Karpas-422 (cell line): ENCODE results near the gene SAMD4B. TPM values are rescaled to one million over a fixed set of nuclear protein-coding genes. Genes with fewer than 3 reads are reported as not detected.

ENCODE experiments used
- DNase-seq: peaks from one replicate; pipeline ENCODE4 v3.0.0-alpha.2; 2015
- H2AFZ ChIP-seq: fragments of 200-600 bp; sonication (generic); 2 replicates; pipeline ENCODE4 v1.6.1; 2014; ENCODE audit warnings: antibody characterized with exemption, low read length, mixed read lengths
- H3K27ac ChIP-seq: fragments of 200-600 bp; sonication (generic); 2 replicates; pipeline ENCODE4 v1.5.1; 2014; ENCODE audit warnings: mild to moderate bottlenecking, low read length, moderate library complexity
- H3K27me3 ChIP-seq: fragments of 200-600 bp; sonication (generic); 2 replicates; pipeline ENCODE4 v1.6.1; 2014; ENCODE audit warnings: low read length, mixed read lengths
- H3K36me3 ChIP-seq: fragments of 200-600 bp; sonication (generic); 2 replicates; pipeline ENCODE4 v1.6.1; 2014; ENCODE audit warnings: low read length, mixed read lengths; ENCODE audit not compliant: insufficient read depth
- H3K4me1 ChIP-seq: fragments of 200-600 bp; sonication (generic); 2 replicates; pipeline ENCODE4 v1.6.1; 2014; ENCODE audit warnings: mild to moderate bottlenecking, low read length, mixed read lengths
- H3K4me2 ChIP-seq: fragments of 200-600 bp; sonication (generic); 2 replicates; pipeline ENCODE4 v1.6.1; 2014; ENCODE audit warnings: low read length, low read depth, mild to moderate bottlenecking; ENCODE audit not compliant: poor library complexity, severe bottlenecking
- H3K4me3 ChIP-seq: fragments of 200-600 bp; sonication (generic); 2 replicates; pipeline ENCODE4 v1.5.1; 2014; ENCODE audit warnings: mild to moderate bottlenecking, antibody characterized with exemption, low read length, mixed read lengths
- H3K79me2 ChIP-seq: fragments of 200-600 bp; sonication (generic); 2 replicates; pipeline ENCODE4 v1.6.1; 2014; ENCODE audit warnings: mild to moderate bottlenecking, low read length, mixed read lengths
- H3K9ac ChIP-seq: fragments of 200-600 bp; sonication (generic); 2 replicates; pipeline ENCODE4 v1.6.0; 2014; ENCODE audit warnings: low read length
- H3K9me2 ChIP-seq: fragments of 200-600 bp; sonication (generic), shearing (Covaris generic); replicated peaks from 2 replicates; pipeline ENCODE4 v1.6.0; 2014; ENCODE audit warnings: mild to moderate bottlenecking, low read length, moderate library complexity; ENCODE audit not compliant: insufficient read depth
- H3K9me3 ChIP-seq: fragments of 300-700, 200-600 bp; sonication (generic); 2 replicates; pipeline ENCODE4 v1.6.1; 2014; ENCODE audit warnings: low read length, mixed read lengths
- H4K20me1 ChIP-seq: fragments of 200-600 bp; sonication (generic); 2 replicates; pipeline ENCODE4 v1.6.1; 2014; ENCODE audit warnings: mild to moderate bottlenecking, antibody characterized with exemption, low read length, low read depth; ENCODE audit not compliant: insufficient read depth
- total RNA-seq: library from RNA; depleted of rRNA; stranded (reverse); fragments of >200 nt; shearing (Covaris generic); gene quantifications from 2 replicates; pipeline ENCODE4 v1.2.3, GENCODE V29; 2014; ENCODE audit warnings: low replicate concordance

Gene SAMD4B
- total RNA-seq, 1 experiment from 2014 or later = 50.9 TPM

- Histone ChIP-seq H3K4me3 (peak overlapping the region; percentile 96), H4K20me1 (peaks cover 18% of the 10 kb centered on the region)
Measured at GRCh38 chr19:39408392-39409207, 66.4 kb downstream of the SAMD4B start.

DNA sequence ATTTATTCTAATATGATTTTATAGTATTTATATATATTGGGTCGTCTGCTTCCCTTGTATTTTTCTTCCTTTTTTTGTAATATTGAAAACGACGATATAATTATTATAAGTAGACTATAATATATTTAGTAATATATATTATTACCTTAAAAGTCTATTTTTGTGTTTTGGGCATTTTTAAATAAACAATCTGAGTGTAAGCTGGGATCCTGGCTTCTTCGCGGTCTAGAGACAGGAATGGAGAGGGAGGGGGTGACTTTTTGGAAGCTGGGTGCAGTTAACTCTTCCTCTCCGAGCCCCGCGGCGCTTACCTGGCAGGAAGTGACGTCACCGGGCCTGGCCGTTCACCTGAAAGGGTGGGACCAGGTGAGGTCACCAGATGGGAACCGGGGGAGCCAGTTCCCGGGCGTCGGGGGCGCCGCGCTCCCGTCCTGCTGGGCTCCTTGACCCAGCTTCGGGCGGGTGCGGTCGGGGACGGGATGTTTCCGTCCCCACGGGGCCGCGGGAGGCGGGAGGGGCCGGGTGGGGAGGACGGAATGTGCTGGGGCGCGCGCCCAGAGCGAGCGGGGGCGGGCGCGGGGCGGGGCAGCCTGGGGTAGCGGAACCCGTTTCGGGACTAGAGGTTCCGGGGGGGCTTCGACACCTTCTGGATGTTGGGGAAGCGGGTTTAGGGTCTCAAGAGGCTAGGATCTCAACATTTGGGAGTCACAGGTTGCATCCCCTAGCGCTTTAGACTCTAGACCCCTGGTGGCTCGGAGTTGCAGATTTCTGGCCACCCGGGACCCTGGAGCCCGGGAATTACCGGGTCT is 67.2 kb downstream of the SAMD4B start:
- Histone ChIP-seq H3K36me3 (no peaks in the 10 kb centered on the region), H3K4me1 (peaks cover 64% of the 10 kb centered on the region), H3K4me2 (peak overlapping the region; percentile 98), H4K20me1 (peaks cover 18% of the 10 kb centered on the region), H3K9me2 (no peaks in the 10 kb centered on the region), H3K9ac (peak overlapping the region; percentile 92), H3K4me3 (peak overlapping the region; percentile 96), H3K27ac (peak overlapping the region; percentile 84), H3K79me2 (peaks cover 30% of the 10 kb centered on the region), H3K27me3 (no peaks in the 10 kb centered on the region), H3K9me3 (no peaks in the 10 kb centered on the region), H2AFZ (no peak overlapping the region)
- peak; percentile 87 for DNase-seq

More at GRCh38 chr19:39408392-39409207, 66.4 kb downstream of the SAMD4B start:
- Histone ChIP-seq H3K4me2 (peak overlapping the region; percentile 98), H3K79me2 (peaks cover 22% of the 10 kb centered on the region), H3K27me3 (no peaks in the 10 kb centered on the region; the same call in 1 of the 2 replicates), H2AFZ (no peak overlapping the region), H3K36me3 (no peaks in the 10 kb centered on the region), H3K9me3 (no peaks in the 10 kb centered on the region), H3K9ac (peak overlapping the region; percentile 94), H3K27ac (peak overlapping the region; percentile 84), H3K9me2 (no peaks in the 10 kb centered on the region), H3K4me1 (peaks cover 60% of the 10 kb centered on the region)
- peak; percentile 47 for DNase-seq

DNA sequence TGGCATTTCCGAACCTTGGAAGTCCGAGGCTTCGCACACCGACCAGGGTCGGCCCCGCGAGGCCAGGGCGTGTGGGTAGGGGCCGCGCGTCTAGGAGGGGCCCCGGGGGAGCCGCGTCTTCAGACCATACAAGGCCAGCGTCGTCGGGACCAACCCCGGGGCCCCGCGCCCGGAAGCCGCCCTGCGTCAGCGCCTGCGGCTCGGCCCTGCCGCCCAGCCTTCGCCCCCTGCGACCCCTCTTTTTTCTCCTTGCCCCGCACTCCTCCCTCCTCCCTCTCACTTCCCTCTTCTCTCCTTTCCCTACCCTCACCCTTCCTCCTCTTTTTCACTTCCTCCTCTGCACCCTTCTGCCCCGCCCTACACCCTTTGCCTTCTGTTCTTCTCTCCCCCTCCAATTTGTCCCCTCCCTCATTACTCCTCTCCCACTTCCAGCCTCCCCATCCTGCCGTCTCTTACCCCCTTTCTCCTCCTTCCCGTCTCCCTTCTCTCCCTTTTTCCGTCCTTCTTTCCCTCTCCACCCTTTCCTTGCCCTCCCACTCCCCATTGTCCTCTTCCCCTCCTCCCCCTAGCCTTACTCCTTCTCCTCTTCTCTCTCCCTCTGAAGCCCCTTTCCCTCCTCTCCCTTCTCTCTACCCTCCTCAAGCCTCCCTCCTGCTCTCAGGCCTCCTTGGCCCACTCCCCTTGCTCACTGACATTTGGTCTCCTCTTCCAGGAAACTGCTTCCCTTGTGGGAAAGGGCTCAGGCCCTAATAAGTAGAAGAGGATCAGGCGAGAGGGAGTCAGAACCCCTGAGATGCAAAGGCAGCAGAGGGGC is 68.0 kb downstream of the SAMD4B start:
- no peaks in the 10 kb centered on the region for H3K9me3 ChIP-seq
- no peaks in the 10 kb centered on the region for H3K27me3 ChIP-seq
- H3K27ac ChIP-seq = peak overlapping the region; percentile 84
- H3K36me3 ChIP-seq = no peaks in the 10 kb centered on the region
- H2AFZ ChIP-seq = no peak overlapping the region
- H3K4me2 ChIP-seq = peak overlapping the region; percentile 98
- peaks cover 63% of the 10 kb centered on the region for H3K4me1 ChIP-seq
- H3K4me3 ChIP-seq = peak overlapping the region; percentile 80
- peak overlapping the region; percentile 92 for H3K9ac ChIP-seq
- no peaks in the 10 kb centered on the region for H3K9me2 ChIP-seq
- peak; percentile 84 for DNase-seq
- peaks cover 32% of the 10 kb centered on the region for H3K79me2 ChIP-seq
- H4K20me1 ChIP-seq = peaks cover 18% of the 10 kb centered on the region

DNA sequence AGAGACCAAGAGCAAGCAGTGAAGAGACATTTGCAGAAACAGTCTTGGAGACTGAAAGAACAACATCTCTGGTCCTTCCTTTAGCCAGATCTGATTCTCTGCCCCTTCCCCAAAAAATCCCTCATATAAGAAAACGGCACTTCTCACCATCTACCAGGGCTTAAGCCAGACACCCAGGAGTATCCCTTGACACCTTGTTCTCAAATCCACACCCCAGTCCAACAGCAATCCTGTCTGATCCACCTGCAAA is 68.5 kb downstream of the SAMD4B start:
- Histone ChIP-seq H3K9me3 (no peaks in the 10 kb centered on the region), H3K27me3 (no peaks in the 10 kb centered on the region), H2AFZ (no peak overlapping the region), H3K4me1 (peaks cover 58% of the 10 kb centered on the region), H3K9me2 (no peaks in the 10 kb centered on the region), H4K20me1 (peaks cover 18% of the 10 kb centered on the region), H3K36me3 (no peaks in the 10 kb centered on the region), H3K27ac (peak overlapping the region; percentile 84), H3K79me2 (peaks cover 32% of the 10 kb centered on the region), H3K4me2 (peak overlapping the region; percentile 98), H3K4me3 (peak overlapping the region; percentile 80; the same call in 1 of the 2 replicates), H3K9ac (peak overlapping the region; percentile 92)
- DNase-seq = peak; percentile 42

DNA sequence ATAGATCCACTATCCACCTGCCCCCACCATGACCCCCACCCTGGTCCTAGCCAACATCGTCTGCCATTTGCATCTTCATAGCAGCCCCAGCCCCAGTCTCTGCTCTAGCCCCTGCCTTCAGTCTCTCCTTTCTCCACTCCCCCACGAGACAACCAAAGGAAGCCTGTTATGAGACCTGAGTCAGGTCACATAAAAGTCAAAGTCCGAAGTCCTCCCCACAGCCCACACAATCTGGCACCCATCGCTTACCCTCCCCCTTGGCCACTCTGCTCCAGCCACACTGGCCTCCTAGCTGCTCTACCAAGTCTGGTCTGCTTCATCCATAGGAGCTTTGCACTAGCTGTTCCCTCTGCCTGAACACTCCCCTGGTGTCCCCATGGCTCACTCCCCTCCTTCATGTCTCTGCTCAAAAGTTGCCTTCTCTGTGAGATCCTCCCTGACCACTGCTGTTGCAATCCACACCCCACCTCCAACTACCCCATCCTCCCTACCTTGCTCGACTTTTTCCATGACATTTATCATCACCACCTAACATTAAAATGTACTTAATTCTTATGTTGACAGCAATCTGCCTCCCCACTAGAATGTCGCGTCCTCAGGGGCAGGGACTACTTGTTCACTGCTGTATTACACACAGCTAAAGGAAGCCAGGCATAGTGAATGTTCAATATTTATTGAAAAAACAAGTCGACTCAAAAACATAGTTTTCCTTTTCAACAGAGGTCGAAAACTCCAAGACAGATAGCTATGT is 69.0 kb downstream of the SAMD4B start:
- Histone ChIP-seq H3K27ac (peak overlapping the region; percentile 84), H3K36me3 (no peaks in the 10 kb centered on the region), H3K9me2 (no peaks in the 10 kb centered on the region), H3K27me3 (no peaks in the 10 kb centered on the region), H3K79me2 (peaks cover 32% of the 10 kb centered on the region), H3K4me3 (peak overlapping the region; percentile 51; the same call in 1 of the 2 replicates), H4K20me1 (peaks cover 18% of the 10 kb centered on the region), H2AFZ (no peak overlapping the region), H3K9ac (peak overlapping the region; percentile 92), H3K4me1 (peaks cover 53% of the 10 kb centered on the region), H3K9me3 (no peaks in the 10 kb centered on the region), H3K4me2 (peak overlapping the region; percentile 98)
- DNase-seq = peak; percentile 43

DNA sequence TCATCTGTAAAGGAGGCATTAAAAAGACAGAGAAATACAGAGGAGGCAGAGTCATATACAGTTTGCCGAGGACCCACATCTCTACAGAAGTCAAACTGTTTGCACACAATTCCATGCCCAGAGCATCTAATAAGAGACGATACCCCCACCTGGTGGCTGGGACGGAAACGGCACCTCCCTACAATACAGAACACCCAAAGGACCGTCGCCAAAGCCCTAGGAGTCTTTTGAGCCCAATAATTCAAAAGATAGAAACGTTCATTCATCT is 69.5 kb downstream of the SAMD4B start:
- peaks cover 51% of the 10 kb centered on the region for H3K4me1 ChIP-seq

DNA sequence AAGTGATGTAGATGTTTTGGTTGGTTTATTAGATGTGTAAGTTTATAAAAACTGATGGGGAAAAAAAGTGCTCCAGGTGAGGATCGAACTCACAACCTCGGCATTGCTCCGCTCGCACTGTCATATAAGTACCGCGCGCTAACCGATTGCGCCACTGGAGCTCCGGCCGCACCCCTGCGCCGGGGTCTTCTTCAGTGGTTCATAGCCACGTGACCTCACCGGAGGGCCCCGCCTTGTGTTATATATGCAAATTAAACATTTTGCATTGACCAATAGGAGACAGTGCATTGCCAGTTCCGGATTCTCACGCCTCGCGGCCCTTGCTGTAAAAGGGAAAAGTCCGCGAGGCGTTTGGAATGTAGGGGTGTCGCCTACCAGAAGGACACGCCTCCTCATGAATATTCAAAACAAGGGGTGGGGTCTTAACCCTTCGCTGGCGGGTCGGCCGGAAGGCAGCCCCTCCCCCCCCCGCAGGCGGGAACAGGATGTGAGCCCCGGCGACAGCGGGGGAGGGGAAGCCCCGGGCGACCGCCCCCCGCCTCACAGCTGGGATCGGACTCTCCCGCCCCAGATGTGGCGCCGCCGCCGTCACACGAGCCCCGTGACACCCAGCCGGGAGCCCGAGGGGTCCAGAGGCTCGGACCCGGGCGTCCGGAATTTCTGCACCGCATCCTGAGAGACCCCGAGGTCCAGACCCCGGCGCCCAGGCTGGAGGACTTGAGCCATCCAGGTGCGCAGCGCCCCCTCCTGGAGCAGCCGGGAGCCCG is 70.1 kb downstream of the SAMD4B start, which contains the start of gene PLEKHG2:
TSS of gene PLEKHG2 (plus strand) at position 570 of the 767 bp plus-strand sequence. CDS start 1,418 bp downstream, outside the sequence.
- H3K36me3 ChIP-seq = no peaks in the 10 kb centered on the region
- H3K27ac ChIP-seq = peak within 1 kb of the TSS; percentile 85
- no peaks in the 10 kb centered on the region for H3K9me2 ChIP-seq
- no peaks in the 10 kb centered on the region for H3K9me3 ChIP-seq
- H4K20me1 ChIP-seq = peaks cover 16% of the 10 kb centered on the region
- peak within 1 kb of the TSS; percentile 92 for H3K9ac ChIP-seq
- peak; percentile 99 for DNase-seq
- H3K4me2 ChIP-seq = peak within 1 kb of the TSS; percentile 98
- H3K27me3 ChIP-seq = no peaks in the 10 kb centered on the region
- H3K4me1 ChIP-seq = peaks cover 51% of the 10 kb centered on the region
- peak within 1 kb of the TSS; percentile 88 for H3K4me3 ChIP-seq
- peak within 1 kb of the TSS; percentile 66 for H2AFZ ChIP-seq
- H3K79me2 ChIP-seq = peaks cover 27% of the 10 kb centered on the region

More for the DNA sequence above, 69.5 kb downstream of the SAMD4B start:
- H3K36me3 ChIP-seq = no peaks in the 10 kb centered on the region
- peak; percentile 96 for DNase-seq
- peak overlapping the region; percentile 98 for H3K4me2 ChIP-seq
- H3K4me3 ChIP-seq = peak overlapping the region; percentile 51; the same call in 1 of the 2 replicates
- H3K79me2 ChIP-seq = peaks cover 32% of the 10 kb centered on the region
- H2AFZ ChIP-seq = no peak overlapping the region
- H3K9me2 ChIP-seq = no peaks in the 10 kb centered on the region
- H3K27ac ChIP-seq = peak overlapping the region; percentile 84
- H3K27me3 ChIP-seq = no peaks in the 10 kb centered on the region
- peak overlapping the region; percentile 92 for H3K9ac ChIP-seq
- H3K9me3 ChIP-seq = no peaks in the 10 kb centered on the region
- peaks cover 18% of the 10 kb centered on the region for H4K20me1 ChIP-seq
